A673 (cell line): ENCODE results near the gene FEN1.

ENCODE experiments used
- EZH2 ChIP-seq: fragments of 200-600 bp; sonication (generic); IDR thresholded peaks from 2 replicates; pipeline ENCODE4 v1.6.1; 2017; ENCODE audit warnings: borderline replicate concordance, low read depth, mild to moderate bottlenecking, mixed read lengths, antibody characterized with exemption, low read length; ENCODE audit not compliant: poor library complexity, severe bottlenecking
- TF ChIP-seq, protein P1 (sequence below): fragments of 300-800, 200-600 bp; sonication (generic); conservative IDR thresholded peaks from 2 replicates; pipeline ENCODE4 v1.5.1; 2017; ENCODE audit warnings: low read depth, mild to moderate bottlenecking, antibody characterized with exemption, low read length, moderate library complexity, mixed read lengths

DNA sequence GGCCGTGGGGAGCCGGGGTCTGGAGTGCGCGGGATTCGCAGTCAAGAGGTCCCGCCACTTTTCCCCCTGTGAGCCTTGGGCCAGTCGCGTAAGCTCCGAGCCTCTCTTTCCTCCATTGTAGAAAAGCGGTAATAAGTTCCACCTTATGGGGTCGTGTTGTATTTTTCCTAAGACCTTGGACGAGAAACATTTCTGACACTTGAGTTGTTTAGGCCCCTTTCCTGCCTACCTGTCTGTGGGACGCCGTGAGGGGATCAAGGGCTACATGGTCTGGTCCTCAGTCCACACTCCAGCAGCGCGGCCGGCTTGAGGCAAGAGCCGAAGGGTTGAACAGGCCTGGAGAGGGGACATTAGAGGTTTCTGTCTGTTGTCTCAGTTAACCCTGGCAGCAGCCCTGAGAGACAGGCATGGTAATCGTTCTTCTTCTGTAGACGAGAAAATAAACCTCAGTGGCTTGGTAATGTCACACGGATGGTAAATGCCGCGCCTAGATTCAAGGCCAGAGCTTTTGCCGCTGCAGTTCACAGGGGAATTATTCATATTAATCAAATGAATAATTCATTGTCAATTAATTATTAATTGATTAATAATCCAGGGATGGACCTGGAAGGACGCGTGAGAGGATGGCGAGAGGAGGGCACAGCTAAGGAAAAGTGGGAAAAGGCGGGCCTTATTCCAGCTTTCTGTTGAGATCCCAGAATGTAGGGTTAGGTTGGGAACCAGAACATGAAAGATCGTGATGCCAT, 545 bp downstream of the FEN1 start:
- TF ChIP-seq, protein P1, sequence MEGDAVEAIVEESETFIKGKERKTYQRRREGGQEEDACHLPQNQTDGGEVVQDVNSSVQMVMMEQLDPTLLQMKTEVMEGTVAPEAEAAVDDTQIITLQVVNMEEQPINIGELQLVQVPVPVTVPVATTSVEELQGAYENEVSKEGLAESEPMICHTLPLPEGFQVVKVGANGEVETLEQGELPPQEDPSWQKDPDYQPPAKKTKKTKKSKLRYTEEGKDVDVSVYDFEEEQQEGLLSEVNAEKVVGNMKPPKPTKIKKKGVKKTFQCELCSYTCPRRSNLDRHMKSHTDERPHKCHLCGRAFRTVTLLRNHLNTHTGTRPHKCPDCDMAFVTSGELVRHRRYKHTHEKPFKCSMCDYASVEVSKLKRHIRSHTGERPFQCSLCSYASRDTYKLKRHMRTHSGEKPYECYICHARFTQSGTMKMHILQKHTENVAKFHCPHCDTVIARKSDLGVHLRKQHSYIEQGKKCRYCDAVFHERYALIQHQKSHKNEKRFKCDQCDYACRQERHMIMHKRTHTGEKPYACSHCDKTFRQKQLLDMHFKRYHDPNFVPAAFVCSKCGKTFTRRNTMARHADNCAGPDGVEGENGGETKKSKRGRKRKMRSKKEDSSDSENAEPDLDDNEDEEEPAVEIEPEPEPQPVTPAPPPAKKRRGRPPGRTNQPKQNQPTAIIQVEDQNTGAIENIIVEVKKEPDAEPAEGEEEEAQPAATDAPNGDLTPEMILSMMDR: no peak
- no peak for TF ChIP-seq EZH2
